Activated CD4-positive, alpha-beta T cell treated with anti-CD3 and anti-CD28 coated beads, Interleukin-2, amount 50 U/mL, for 1 hour (primary cell): ENCODE results near the gene BCR.
A peak's percentile ranks its signal among the peaks of the same experiment; 100 is the strongest.

Experiments used
- DNase-seq: peaks from one replicate; pipeline ENCODE4 v3.0.0-alpha.2; 2020

Gene BCR

DNA sequence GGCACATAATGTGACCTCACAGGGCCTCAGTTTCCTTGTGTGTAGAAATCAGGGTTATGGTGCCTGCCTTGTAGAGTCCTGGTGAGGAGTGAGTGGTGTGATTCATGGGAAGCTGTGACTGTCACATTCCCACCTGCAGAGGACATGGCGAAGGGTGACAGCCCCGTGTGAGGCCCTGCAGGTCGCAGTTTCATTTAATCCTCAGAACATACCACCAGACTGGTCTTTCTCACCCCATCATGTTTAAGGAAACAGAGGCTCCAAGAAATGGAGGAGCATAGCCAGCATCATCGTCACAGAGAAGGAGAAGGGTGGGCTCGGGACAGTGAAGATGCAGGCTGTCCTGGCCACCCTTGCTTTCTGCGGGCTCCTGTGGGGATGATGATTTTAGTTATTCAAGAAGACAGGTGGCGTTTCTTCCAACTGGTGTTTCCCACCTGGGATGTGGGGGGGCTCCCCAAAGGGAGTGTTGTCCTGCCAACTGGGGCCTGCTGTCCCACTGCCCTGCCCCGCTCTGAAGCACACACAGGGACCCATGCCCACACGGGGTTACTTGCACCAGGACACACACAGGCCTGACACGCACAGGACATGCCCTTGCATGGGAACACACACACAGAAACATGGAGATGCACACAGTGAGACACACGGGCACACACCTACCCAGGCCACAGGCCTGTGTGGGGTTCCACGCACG is 100.2 kb downstream of the BCR start:
- no peak for DNase-seq

DNA sequence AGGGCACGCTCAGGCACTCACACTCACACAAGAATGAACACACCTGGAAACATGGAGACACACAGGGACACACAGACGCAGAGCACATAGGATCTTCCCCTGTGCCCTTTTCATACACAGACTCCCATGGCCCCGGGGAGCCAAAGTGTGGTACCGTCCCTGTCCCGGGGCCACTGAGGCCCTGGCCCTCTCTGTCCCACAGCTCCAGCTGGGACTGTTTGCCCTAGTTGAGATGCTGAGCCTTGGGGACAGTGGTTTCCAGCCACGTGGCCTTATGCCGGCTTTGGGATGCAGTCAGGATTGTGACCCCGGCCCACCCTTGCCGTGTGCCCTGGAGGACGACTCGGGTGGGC is 100.7 kb downstream of the BCR start:
- DNase-seq, result no peak

DNA sequence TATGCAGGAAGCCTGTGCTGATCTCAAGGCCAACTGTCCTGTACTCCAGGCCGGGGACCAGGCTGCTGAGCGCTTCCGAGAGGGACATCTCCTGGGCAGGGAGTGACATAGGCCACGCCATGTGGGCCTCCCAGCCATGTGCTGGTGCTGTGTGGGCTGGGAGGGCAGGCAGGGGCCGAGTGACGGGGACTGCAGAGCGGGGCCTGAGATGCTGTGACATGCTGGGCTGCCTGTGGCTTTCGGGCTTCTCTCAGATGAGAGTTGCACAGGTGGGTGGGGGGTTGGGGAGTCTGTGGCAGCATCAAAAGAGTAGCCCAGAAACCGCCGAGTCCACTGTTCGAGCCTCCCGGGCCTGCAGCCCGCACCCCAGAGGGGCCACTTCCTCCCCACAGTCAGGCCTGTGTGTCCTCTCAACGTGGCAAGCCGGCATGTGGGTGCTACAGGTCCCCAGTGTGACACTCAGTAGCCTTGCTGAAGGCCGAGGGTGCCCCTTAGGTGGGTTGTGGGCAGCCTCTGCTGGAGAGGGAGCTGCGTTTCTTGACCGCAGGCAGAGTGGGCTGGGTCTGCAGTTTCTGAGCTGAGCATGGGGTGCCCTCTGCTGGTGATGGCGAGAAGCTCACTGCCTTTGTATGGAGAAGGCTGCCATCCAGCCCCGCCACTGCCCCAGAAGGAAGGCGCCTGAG is 101.2 kb downstream of the BCR start:
- peak; percentile 82 for DNase-seq

- no peak for DNase-seq
Observed at GRCh38 chr22:23282089-23282501, 101.8 kb downstream of the BCR start.

- DNase-seq, result no peak
Observed at GRCh38 chr22:23282516-23282915, 102.2 kb downstream of the BCR start.

DNA sequence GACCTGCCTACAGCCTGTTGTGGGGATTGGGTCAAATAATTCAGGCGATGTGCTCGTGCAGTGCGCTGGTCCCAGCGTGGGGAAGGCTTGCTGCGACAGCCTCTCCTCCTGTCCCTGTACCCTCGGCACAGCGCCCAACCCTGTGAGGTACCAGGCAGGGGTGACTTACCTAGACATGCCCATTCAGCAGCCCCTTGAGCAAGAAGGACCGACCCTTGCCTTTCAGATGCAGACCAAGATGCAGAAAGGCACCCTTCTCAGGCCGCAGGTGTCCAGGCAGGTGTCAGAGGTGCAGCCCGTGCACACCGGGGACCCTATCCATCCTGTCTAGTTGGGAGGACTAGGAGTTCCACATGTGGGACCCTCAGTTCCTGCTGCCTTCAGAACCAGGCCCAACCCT is 102.7 kb downstream of the BCR start:
- DNase-seq, result no peak

- DNase-seq, result no peak
Observed at GRCh38 chr22:23283591-23284503, 103.5 kb downstream of the BCR start.

DNA sequence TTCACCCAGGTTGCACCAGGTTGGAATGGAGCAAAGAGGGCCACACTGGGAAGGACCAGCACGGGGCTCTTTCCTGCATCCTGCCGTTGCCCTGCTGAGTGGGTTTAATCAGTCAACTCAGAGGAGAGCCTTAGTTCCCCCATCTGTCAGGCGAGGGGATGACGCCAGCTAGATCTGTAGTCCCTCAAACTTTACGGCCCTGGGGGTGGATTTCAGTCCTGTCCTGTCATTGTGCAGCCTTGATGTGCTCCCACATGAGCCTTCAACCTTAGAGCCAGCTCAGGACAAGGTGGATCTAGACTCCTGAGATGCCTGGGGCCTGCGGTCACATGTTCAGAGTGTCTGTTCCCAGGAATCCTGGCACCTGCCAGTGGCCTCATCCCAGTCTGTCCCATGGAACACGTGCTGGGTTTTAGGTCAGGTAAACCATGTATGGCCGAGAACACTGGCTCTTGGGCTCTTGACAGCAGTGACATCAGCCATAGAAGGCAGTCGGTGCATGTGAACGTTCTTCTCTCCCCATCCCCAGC is 104.3 kb downstream of the BCR start:
- no peak for DNase-seq

DNA sequence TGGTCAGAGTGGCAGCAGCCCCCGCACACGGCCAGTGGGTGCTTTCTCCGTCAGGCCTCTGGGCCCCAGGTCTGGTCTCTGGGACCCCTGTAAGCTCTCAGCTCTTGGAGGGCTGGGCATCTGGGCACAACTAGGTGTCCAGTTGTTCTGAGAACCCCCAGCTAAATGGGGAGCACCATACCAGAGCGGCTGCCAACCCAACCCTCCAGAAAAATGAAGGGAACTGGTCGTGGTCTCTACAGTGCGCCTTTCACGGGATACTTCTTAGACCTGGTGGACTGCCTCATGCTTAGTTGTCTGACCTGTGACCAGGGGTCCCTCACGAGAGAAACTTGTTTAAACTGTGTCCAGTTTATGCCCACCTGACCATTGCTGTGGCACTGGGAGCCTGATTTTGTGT is 104.9 kb downstream of the BCR start:
- DNase-seq, result no peak

DNA sequence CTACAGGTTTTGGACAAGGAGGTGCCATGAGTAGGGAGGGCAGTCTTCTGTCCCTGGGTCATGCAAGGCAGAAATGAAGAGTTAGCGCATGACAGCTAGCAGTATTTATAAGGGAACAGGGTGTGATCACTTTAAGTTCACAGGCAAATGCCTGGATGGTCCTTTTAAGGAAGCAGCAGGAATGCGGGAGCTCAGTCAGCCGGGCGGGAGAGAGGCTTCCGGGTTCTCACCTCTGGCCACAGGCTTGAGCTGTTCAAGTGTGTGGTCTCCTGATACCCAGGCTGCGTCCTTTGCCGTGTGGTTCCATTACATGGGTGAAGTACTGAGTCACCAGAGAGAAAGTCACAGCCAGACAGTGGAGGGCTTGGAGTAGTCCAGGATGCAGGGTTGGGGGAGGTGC is 105.4 kb downstream of the BCR start:
- no peak for DNase-seq

GRCh38 chr22:23286296-23286695 is 106.0 kb downstream of the BCR start:
- no peak for DNase-seq

DNA sequence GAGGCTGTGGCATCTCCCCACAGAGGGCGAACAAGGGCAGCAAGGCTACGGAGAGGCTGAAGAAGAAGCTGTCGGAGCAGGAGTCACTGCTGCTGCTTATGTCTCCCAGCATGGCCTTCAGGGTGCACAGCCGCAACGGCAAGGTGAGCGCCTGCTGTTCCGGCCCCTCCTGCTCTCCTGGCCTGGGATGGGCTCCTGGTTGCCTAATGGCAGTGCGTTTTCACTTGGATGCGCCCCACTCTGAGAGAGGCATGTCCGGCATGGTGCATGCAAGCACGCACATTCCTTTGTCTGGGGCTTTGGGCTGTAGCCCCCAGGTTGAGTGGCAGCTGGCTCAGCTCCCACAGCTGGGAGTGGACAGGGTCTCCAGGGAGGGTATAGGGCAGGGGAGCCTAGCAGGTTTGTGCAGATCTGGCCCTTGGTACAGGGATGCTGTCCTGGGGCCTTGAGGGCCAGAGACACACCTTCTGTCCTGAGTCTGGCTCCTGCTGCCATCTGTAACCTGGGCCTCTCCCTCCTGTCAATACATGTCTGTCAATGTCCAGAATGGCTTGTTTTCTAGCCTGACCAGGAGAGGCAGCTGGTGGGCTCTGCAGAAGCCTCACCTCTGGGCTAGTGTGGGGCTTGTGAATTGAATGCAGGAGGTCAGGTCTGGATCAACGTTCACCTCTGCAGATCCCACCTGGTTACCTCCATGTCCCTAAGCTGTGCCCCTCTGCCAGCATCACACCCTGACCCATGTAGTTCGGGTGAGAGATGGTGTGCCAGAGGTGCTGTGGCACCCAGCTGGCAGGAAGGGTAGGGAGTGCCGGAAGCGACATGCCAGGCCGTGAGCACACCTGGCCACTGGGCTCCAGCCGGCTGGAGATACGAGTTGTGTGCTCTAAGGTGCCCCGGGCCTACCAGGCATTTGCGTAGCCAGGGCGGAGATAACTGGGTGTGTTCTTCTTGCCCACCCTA is 107.1 kb downstream of the BCR start:
- DNase-seq, result no peak

- DNase-seq, result no peak
Observed at GRCh38 chr22:23288301-23289129, 108.2 kb downstream of the BCR start.

DNA sequence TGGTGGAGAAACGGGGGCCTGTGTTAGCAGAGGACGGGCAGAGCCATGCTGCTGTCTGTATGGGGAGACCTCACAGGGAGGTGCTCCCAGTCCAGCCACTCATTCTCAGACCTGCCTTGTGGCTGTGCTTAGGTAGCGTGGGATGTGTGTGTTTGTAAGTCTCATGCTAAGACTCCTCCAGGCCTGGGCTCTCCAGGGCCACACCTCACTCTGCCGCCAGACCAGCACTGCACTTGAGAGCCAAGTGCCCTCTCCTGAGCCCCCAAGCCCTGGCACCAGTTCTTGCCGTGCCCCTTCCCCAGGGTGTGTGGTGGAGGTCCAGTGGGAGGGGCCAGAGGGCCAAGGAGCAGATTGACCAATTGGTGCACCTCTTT is 108.8 kb downstream of the BCR start:
- DNase-seq, result no peak

GRCh38 chr22:23289851-23290724 is 109.8 kb downstream of the BCR start:
- DNase-seq, result peak; percentile 56

DNA sequence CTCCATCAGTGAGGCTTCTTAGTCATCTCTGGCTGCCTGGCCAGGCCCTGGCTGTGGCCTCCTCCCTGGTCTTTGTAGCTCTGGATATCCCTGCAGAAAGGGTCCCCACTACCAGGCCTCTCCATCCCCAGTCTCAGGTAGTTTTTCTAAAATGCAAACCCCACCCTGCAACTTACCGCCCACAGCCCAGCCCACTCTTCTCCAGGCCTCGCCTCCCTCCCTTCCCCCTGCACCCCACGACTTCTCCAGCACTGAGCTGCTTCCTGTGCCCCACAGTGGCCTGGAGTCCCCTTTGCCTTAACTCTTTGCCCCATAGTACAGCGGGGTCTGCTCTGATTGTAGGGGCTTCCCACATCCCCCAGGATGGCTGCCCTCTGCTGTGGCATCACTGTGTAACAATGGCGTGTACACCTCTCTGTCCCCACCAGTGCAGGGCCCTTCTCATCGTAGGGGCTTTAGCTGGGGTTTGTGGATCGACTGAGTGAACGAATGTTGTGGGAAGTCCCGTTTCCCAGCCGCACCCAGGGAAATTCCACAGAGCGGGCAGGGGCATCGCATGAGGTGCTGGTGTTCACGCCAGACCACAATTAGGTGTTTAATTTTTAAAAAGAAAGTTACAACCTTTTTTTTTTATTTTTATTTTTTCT is 111.6 kb downstream of the BCR start:
- DNase-seq, result no peak

- DNase-seq, result no peak
Observed at GRCh38 chr22:23292453-23293350, 112.4 kb downstream of the BCR start.

DNA sequence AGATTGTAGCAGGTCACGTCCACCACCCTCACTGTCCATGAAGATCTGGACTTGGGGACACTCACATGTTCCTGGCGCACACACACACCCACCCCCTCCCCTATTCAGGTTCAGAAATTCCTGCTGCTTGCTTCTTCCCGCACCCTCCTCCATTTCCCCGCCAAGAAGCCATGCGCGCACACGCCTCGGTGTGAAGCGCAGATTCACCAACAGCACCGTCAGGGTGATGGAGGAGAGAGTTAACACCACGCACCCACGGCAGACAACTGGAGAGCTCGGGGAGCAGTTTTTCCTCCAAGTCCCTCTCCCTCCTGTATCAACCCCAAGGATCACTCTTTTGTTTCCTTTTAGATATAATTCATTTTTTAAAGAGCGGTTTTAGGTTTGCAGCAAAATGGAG is 113.4 kb downstream of the BCR start:
- no peak for DNase-seq

DNA sequence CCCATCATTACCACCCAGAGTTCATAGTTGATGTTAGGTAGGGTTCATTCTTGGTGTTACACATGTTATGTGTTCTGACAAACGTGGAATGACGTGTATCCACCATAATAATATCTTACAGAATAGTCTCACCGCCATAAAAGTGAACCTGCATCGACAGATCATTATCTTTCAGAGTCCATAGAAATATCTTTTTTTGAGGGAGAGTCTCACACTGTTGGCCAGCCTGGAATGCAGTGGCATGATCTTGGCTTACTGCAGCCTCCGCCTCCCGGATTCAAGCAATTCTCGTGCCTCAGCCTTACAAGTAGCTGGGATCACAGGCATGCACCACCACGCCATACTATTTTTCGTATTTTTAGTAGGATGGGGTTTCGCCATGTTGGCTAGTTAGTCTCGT is 113.9 kb downstream of the BCR start:
- DNase-seq, result no peak
